PFSK-1 (cell line): ENCODE measurements around the gene ARHGEF39.

ENCODE experiments used
- POLR2AphosphoS5 ChIP-seq: IDR thresholded peaks from 2 replicates; pipeline ENCODE4 v1.6.1; 2012; ENCODE audit warnings: low read depth, mild to moderate bottlenecking, control low read depth, low read length, moderate library complexity
- TF ChIP-seq, protein P1 (sequence below), 2 experiments: IDR thresholded peaks; 2 replicates each; pipeline versions ENCODE4 v1.6.1 to v1.8.0; 2011 to 2012; ENCODE audit warnings: low read depth in 2 of 2, low read length in 2 of 2, control low read depth in 1 of 2, inconsistent platforms in 1 of 2, mild to moderate bottlenecking in 1 of 2, moderate library complexity in 1 of 2; ENCODE audit not compliant: insufficient read depth in 1 of 2

DNA sequence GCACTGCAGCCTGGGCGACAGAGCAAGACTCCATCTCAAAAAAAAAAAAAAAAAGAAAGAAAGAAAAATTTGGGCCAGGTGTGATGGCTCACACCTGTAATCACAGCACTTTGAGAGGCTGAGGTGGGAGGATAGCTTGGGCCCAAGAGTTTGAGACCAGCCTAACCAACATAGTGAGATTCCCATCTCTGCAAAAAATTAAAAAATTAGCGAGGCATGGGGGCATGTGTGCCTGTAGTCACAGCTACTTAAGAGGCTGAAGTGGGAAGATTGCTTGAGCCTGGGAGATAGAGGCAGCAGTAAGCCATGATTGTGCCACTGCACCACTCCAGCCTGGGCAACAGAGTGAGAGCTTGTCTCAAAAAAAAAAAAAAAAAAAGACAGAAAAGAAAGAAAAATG, 11.4 kb downstream of the ARHGEF39 start:
- TF ChIP-seq, protein P1, sequence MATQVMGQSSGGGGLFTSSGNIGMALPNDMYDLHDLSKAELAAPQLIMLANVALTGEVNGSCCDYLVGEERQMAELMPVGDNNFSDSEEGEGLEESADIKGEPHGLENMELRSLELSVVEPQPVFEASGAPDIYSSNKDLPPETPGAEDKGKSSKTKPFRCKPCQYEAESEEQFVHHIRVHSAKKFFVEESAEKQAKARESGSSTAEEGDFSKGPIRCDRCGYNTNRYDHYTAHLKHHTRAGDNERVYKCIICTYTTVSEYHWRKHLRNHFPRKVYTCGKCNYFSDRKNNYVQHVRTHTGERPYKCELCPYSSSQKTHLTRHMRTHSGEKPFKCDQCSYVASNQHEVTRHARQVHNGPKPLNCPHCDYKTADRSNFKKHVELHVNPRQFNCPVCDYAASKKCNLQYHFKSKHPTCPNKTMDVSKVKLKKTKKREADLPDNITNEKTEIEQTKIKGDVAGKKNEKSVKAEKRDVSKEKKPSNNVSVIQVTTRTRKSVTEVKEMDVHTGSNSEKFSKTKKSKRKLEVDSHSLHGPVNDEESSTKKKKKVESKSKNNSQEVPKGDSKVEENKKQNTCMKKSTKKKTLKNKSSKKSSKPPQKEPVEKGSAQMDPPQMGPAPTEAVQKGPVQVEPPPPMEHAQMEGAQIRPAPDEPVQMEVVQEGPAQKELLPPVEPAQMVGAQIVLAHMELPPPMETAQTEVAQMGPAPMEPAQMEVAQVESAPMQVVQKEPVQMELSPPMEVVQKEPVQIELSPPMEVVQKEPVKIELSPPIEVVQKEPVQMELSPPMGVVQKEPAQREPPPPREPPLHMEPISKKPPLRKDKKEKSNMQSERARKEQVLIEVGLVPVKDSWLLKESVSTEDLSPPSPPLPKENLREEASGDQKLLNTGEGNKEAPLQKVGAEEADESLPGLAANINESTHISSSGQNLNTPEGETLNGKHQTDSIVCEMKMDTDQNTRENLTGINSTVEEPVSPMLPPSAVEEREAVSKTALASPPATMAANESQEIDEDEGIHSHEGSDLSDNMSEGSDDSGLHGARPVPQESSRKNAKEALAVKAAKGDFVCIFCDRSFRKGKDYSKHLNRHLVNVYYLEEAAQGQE (IDR thresholded peaks at IDR 0.05; ENCODE audit: insufficient read depth in 1 of 2, low read depth in 2 of 2, low read length in 2 of 2) = no peak
- no peak for TF ChIP-seq POLR2AphosphoS5
